Endothelial cell of umbilical vein (primary cell): ENCODE results near the gene PIEZO2. TPM values are rescaled to one million over a fixed set of nuclear protein-coding genes. Genes with fewer than 3 reads are reported as not detected.

Experiments used
- BruUV-seq: library from RNA; stranded (reverse); fragments of 400-500 nt; replicated peaks from 2 replicates; lab custom pipeline; 2021; lab: Mats Ljungman, UMichigan
- CTCF ChIA-PET: fragments of 300-600, 350-600 bp; sonication (Branson Sonifier 250); formaldehyde crosslinking; loops from one replicate; lab custom pipeline; 2021; ENCODE audit warnings: antibody characterized with exemption, inconsistent platforms; lab: Charles Lee
- POLR2A ChIA-PET: fragments of 300-600, 350-600 bp; sonication (Branson Sonifier 250); formaldehyde crosslinking; loops from one replicate; lab custom pipeline; 2021; ENCODE audit warnings: antibody characterized with exemption, inconsistent platforms; lab: Charles Lee
- DNase-seq: peaks from one replicate; pipeline ENCODE4 v3.0.0-alpha.2; 2011; ENCODE audit warnings: low read depth, low spot score
- FAIRE-seq: peaks from 2 replicates; lab custom pipeline; 2011; peaks lifted over from hg19 to GRCh38; lab: Jason Lieb, UNC
- H2AFZ ChIP-seq: 2 replicates; pipeline ENCODE4 v1.6.0; 2012; ENCODE audit warnings: low read depth, low read length, control low read depth, inconsistent platforms
- H3K27ac ChIP-seq: 2 replicates; pipeline ENCODE4 v1.5.1; 2011; ENCODE audit warnings: low read depth, mild to moderate bottlenecking, control low read depth, low read length, moderate library complexity; ENCODE audit not compliant: insufficient read depth
- H3K27me3 ChIP-seq, 2 experiments: 2 replicates each; pipeline versions ENCODE4 v1.6.0 to v1.6.1; 2011; ENCODE audit warnings: low read length in 2 of 2, mixed read lengths in 1 of 2; ENCODE audit not compliant: control insufficient read depth in 2 of 2, insufficient read depth in 2 of 2
- H3K36me3 ChIP-seq, 2 experiments: 2 replicates in 1 of 2; 3 replicates in 1 of 2; pipeline ENCODE4 v1.5.1; 2011; ENCODE audit warnings: low read length in 2 of 2, mild to moderate bottlenecking in 1 of 2, moderate library complexity in 1 of 2; ENCODE audit not compliant: control insufficient read depth in 2 of 2, insufficient read depth in 2 of 2; ENCODE audit errors: extremely low read depth in 1 of 2
- H3K4me1 ChIP-seq: 3 replicates; pipeline ENCODE4 v1.5.1; 2011; ENCODE audit warnings: mild to moderate bottlenecking, low read length; ENCODE audit not compliant: control insufficient read depth, insufficient read depth; ENCODE audit errors: extremely low read depth
- H3K4me2 ChIP-seq: 2 replicates; pipeline ENCODE4 v1.6.1; 2011; ENCODE audit warnings: low read length, control low read depth, mixed read lengths; ENCODE audit not compliant: insufficient read depth
- H3K4me3 ChIP-seq, 3 experiments: fragments of 200-600 bp in 1 of 3; sonication (generic), shearing (Covaris generic) in 1 of 3; replicated peaks in 1 of 3; 2 replicates each; pipeline ENCODE4 v1.5.1; 2011 to 2016; ENCODE audit warnings: control low read depth in 3 of 3, low read length in 3 of 3, mild to moderate bottlenecking in 2 of 3, inconsistent platforms in 1 of 3, low read depth in 1 of 3, moderate library complexity in 1 of 3; ENCODE audit not compliant: insufficient read depth in 1 of 3
- H3K79me2 ChIP-seq: 2 replicates; pipeline ENCODE4 v1.6.0; 2012; ENCODE audit warnings: low read length, inconsistent platforms; ENCODE audit not compliant: control insufficient read depth, insufficient read depth
- H3K9ac ChIP-seq: replicated peaks from 2 replicates; pipeline ENCODE3; 2011; ENCODE audit warnings: low read length, control low read depth; ENCODE audit not compliant: insufficient read depth; ENCODE audit errors: extremely low read depth
- H3K9me1 ChIP-seq: replicated peaks from 3 replicates; pipeline ENCODE4 v1.6.0; 2011; ENCODE audit warnings: mild to moderate bottlenecking, low read length; ENCODE audit not compliant: control insufficient read depth, insufficient read depth; ENCODE audit errors: extremely low read depth
- H3K9me3 ChIP-seq: replicated peaks from 2 replicates; pipeline ENCODE4 v1.5.1; 2012; ENCODE audit warnings: low read length, inconsistent platforms; ENCODE audit not compliant: control insufficient read depth, insufficient read depth
- H4K20me1 ChIP-seq: replicated peaks from 2 replicates; pipeline ENCODE3; 2011; ENCODE audit warnings: mild to moderate bottlenecking, low read length; ENCODE audit not compliant: control insufficient read depth, insufficient read depth; ENCODE audit errors: extremely low read depth
- EZH2 ChIP-seq: IDR thresholded peaks from 2 replicates; pipeline ENCODE4 v1.6.1; 2012; ENCODE audit warnings: borderline replicate concordance, low read depth, mild to moderate bottlenecking, moderate library complexity, low read length, inconsistent platforms; ENCODE audit not compliant: severe bottlenecking
- FOS ChIP-seq: IDR thresholded peaks from 2 replicates; pipeline ENCODE4 v1.6.1; 2011; ENCODE audit warnings: mild to moderate bottlenecking, low read length, moderate library complexity, borderline replicate concordance; ENCODE audit not compliant: insufficient read depth
- GATA2 ChIP-seq: IDR thresholded peaks from 2 replicates; pipeline ENCODE4 v1.7.0; 2011; ENCODE audit warnings: low read depth, mild to moderate bottlenecking, moderate library complexity, mixed read lengths, low read length; ENCODE audit not compliant: insufficient read length, insufficient read depth
- JUN ChIP-seq: IDR thresholded peaks from 2 replicates; pipeline ENCODE4 v1.6.1; 2011; ENCODE audit warnings: borderline replicate concordance, low read depth; ENCODE audit not compliant: insufficient read length, insufficient read depth
- MYC ChIP-seq: IDR thresholded peaks from one replicate; pipeline ENCODE4 v1.6.1; 2011; ENCODE audit warnings: mild to moderate bottlenecking, low read depth, low read length
- POLR2A ChIP-seq: IDR thresholded peaks from 2 replicates; pipeline ENCODE4 v1.6.1; 2012; ENCODE audit warnings: low read depth, mild to moderate bottlenecking, control low read depth, low read length
- POLR2AphosphoS5 ChIP-seq: IDR thresholded peaks from 2 replicates; pipeline ENCODE4 v1.6.1; 2012; ENCODE audit warnings: low read depth, mild to moderate bottlenecking, control low read depth, low read length, moderate library complexity; ENCODE audit not compliant: insufficient read depth
- dilution Hi-C: fragments of 300-500 bp; cut with MboI; formaldehyde crosslinking; loops from one replicate; pipeline ENCODE4 v1.15.0; 2019; ENCODE audit warnings: low sequenced_read_pairs; ENCODE audit not compliant: extremely low pct_ligation_motif_present
- intact Hi-C: fragments of 100-400 bp; cut with micrococcal nuclease; formaldehyde crosslinking; loops from one replicate; pipeline ENCODE4 v1.10.0; 2022
- polyA plus RNA-seq, 4 experiments: library from polyadenylated mRNA; depleted of rRNA in 3 of 4; stranded (reverse) in 3 of 4; unstranded in 1 of 4; fragments of >200 nt; gene quantifications; 2 replicates each; pipeline versions ENCODE4 v1.2.1 to v1.2.3, GENCODE V29; 2011 to 2012; ENCODE audit warnings: missing spikeins in 1 of 4
- total RNA-seq: library from RNA; stranded (reverse); gene quantifications from 2 replicates; pipeline ENCODE4 v1.2.3, GENCODE V29; 2021
- TF ChIP-seq, protein P1 (sequence below): IDR thresholded peaks from 2 replicates; pipeline ENCODE4 v1.6.1; 2011; ENCODE audit not compliant: insufficient read depth, insufficient read length
- TF ChIP-seq, protein P2 (sequence below), 2 donors: IDR thresholded peaks; 1 replicate in 1 of 2; 2 replicates in 1 of 2; pipeline ENCODE4 v1.5.1; 2011; ENCODE audit warnings: low read length in 2 of 2, mild to moderate bottlenecking in 2 of 2, moderate library complexity in 2 of 2, control low read depth in 1 of 2, inconsistent platforms in 1 of 2, low read depth in 1 of 2; ENCODE audit not compliant: insufficient read depth in 1 of 2; ENCODE audit errors: extremely low read depth in 1 of 2

Gene PIEZO2
- total and polyA plus RNA-seq, 2 donors (not counting 3 experiments of a cell fraction or from before 2014, with no cell fraction given), result 1.7 to 11.2 TPM

DNA sequence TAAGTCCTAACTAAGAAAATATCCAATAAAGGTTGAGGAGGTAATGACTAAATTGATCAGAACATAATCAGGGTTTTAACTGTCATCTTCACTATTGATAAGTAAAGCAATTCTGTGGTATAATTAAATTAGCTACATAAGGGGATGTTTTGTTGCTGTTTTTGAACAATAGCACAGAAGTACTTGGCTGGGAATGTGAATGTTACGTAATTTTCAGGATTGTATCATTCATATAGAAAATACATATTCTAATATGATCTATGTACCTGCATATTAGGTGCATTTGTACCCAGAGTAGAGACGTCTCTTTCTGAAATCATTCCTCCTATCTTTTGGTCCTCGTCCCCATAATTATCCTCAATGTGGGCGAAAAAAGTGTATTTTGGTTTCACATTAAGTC is 109.0 kb downstream of the PIEZO2 start:
- Histone ChIP-seq H3K27ac (no peak overlapping the region), H2AFZ (no peak overlapping the region), H3K4me2 (no peak overlapping the region), H3K4me3 (no peak overlapping the region), H3K9ac (no peak overlapping the region), H3K9me1 (no peaks in the 10 kb centered on the region), H3K4me1 (peaks cover 23% of the 10 kb centered on the region), H3K9me3 (no peaks in the 10 kb centered on the region), H3K79me2 (no peaks in the 10 kb centered on the region), H3K27me3 (no peaks in the 10 kb centered on the region), H3K36me3 (no peaks in the 10 kb centered on the region), H4K20me1 (no peaks in the 10 kb centered on the region)
- CTCF ChIA-PET, result interaction anchor here (0.7 to 11.5 kb wide), 28 partner anchors 9 to 480 kb away, joined by 3 to 320 read pairs (median 6); no protein-coding TSS in a partner anchor
- DNase-seq, result no peak
- dilution Hi-C loops (no loop called here), intact Hi-C loops (loop anchor here (2.0 to 5.0 kb wide), 3 partner anchors 33 to 480 kb away; no protein-coding TSS in a partner anchor)
- POLR2A ChIA-PET, result no interaction called here
- TF ChIP-seq EZH2, result no peak
- no peak for TF ChIP-seq POLR2A
- FAIRE-seq, result no peak
- no TSS peak for BruUV-seq

DNA sequence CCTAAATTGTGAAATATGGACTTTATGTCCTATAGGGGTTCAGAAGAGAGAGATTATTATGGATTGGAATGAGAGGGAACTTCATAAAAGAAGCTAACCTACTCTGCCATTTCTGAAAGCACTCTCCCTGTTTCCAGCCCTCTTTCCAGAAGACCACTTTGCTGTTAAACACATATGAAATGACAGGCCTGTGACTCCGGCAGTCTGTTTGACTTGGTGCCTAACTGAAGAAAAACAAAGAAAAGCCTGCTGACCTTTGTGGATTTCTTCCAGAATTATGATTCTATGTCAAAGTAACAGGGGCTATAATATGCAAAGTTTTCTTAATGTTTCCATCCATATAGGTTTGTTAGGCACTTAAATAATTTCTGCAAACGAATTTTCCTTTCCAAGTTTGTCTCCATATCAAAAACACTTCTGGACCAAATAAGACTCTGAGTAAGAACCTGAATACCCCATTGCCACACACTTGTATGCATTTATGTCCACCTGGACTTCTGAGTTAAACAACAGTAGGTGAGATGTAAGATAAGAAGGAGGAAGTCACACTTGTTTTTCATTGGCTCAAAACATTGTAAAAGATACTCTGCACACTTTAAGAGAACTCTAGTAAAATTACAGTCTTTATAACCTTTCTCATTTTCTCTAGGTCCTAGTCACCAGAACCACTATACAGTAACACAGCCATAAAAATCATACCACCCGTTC is 111.7 kb downstream of the PIEZO2 start:
- no TSS peak for BruUV-seq
- intact Hi-C loops, result no loop called here
- no peak for DNase-seq
- Histone ChIP-seq H3K36me3 (no peaks in the 10 kb centered on the region), H4K20me1 (no peaks in the 10 kb centered on the region), H3K27ac (no peak overlapping the region), H3K9me3 (no peaks in the 10 kb centered on the region), H3K4me3 (no peak overlapping the region), H3K9ac (no peak overlapping the region), H2AFZ (no peak overlapping the region), H3K9me1 (no peaks in the 10 kb centered on the region), H3K4me2 (no peak overlapping the region), H3K79me2 (no peaks in the 10 kb centered on the region), H3K27me3 (no peaks in the 10 kb centered on the region), H3K4me1 (peaks cover 29% of the 10 kb centered on the region)
- FAIRE-seq, result no peak
- dilution Hi-C loops, result no loop called here
- ChIA-PET CTCF (interaction anchor here (1.2 to 11.5 kb wide), 2 partner anchors 11 to 186 kb away, joined by 6 to 320 read pairs; no protein-coding TSS in a partner anchor), POLR2A (no interaction called here)
- TF ChIP-seq GATA2 (no peak), POLR2AphosphoS5 (no peak), EZH2 (no peak), JUN (no peak), MYC (no peak), POLR2A (no peak), FOS (no peak)
- TF ChIP-seq, protein P1, sequence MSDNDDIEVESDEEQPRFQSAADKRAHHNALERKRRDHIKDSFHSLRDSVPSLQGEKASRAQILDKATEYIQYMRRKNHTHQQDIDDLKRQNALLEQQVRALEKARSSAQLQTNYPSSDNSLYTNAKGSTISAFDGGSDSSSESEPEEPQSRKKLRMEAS, result no peak
- TF ChIP-seq, protein P2, sequence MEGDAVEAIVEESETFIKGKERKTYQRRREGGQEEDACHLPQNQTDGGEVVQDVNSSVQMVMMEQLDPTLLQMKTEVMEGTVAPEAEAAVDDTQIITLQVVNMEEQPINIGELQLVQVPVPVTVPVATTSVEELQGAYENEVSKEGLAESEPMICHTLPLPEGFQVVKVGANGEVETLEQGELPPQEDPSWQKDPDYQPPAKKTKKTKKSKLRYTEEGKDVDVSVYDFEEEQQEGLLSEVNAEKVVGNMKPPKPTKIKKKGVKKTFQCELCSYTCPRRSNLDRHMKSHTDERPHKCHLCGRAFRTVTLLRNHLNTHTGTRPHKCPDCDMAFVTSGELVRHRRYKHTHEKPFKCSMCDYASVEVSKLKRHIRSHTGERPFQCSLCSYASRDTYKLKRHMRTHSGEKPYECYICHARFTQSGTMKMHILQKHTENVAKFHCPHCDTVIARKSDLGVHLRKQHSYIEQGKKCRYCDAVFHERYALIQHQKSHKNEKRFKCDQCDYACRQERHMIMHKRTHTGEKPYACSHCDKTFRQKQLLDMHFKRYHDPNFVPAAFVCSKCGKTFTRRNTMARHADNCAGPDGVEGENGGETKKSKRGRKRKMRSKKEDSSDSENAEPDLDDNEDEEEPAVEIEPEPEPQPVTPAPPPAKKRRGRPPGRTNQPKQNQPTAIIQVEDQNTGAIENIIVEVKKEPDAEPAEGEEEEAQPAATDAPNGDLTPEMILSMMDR (IDR thresholded peaks at IDR 0.05; ENCODE audit: extremely low read depth in 1 of 2, insufficient read depth in 1 of 2, low read depth in 1 of 2, low read length in 2 of 2), result no peak
